IPS DF 6.9 (cell line): Measurements from ENCODE around the gene SAMM50.

Experiments
- DNase-seq: peaks from one replicate; pipeline ENCODE4 v3.0.0-alpha.2; 2013; ENCODE audit warnings: low read depth, low spot score
- H3K27ac ChIP-seq: one replicate; pipeline ENCODE4 v1.5.1; 2013; ENCODE audit warnings: low read length, control low read depth
- H3K27me3 ChIP-seq: 2 replicates; pipeline ENCODE4 v1.6.1; 2013; ENCODE audit warnings: mild to moderate bottlenecking, low read length; ENCODE audit not compliant: control insufficient read depth, insufficient read depth
- H3K36me3 ChIP-seq: 2 replicates; pipeline ENCODE4 v1.6.1; 2013; ENCODE audit warnings: low read length; ENCODE audit not compliant: control insufficient read depth, insufficient read depth
- H3K4me1 ChIP-seq: 2 replicates; pipeline ENCODE4 v1.6.1; 2013; ENCODE audit warnings: low read length; ENCODE audit not compliant: control insufficient read depth, insufficient read depth
- H3K4me3 ChIP-seq: 2 replicates; pipeline ENCODE4 v1.5.1; 2013; ENCODE audit warnings: mild to moderate bottlenecking, low read length
- H3K9me3 ChIP-seq: 2 replicates; pipeline ENCODE4 v1.6.1; 2013; ENCODE audit warnings: low read length, inconsistent platforms; ENCODE audit not compliant: control insufficient read depth, insufficient read depth
- WGBS: extraction: QIAGEN DNeasy Blood & Tissue Kit; methylation state at CpG from one replicate; pipeline ENCODE4 v1.1.7; 2013; ENCODE audit warnings: mixed read lengths, missing lambda C conversion rate; ENCODE audit not compliant: insufficient read length, insufficient coverage; 5-methylcytosine and 5-hydroxymethylcytosine counted together

Gene SAMM50

DNA sequence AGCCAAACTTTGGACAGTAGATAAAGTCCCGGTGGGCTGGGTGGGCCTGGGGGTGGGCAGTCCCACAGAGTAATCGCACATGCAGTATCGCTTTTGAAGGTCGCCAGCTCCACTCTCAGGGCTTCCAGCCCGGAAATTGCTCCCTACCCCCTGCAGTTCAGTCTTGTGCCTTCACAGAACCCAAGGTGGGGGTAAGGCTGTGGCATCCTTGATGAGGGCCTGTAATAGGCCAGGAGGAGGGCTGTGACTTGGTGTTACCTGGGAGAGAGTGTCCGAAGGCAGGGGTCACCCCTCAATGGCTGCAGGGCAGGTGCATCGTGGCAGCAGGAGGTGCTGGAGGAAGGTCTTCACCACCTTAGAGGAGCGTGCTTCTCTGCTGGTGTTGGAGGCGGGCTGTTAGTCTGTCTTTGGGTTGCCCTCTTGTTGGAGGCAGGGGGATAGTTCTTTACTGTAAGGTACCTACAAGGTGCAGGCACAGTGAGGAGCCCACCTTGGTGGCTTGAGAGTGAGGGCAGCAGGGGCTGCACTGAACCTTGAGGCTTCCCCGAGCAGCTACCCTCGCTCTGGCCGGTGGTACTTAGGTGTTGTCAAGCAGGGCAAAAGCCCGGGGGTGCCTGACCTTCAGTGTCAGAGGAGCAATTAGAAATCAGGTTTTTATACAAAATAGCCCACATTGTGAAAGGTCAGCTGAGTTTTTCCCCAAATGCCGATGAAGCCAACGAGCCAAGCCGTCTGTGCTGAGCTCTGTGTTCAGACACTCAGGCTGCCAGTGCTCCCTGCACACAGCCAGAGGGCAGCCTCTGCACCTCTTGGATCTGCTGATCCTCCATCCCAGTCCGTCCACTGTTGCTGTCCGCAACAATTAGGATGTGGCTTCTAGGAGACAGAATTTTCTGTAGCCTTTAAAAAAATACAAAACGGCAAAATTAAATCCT, 21.9 kb downstream of the SAMM50 start:
- peaks cover 34% of the 10 kb centered on the region for H3K36me3 ChIP-seq
- no peaks in the 10 kb centered on the region; the same call in 1 of the 2 replicates for H3K9me3 ChIP-seq
- no CpG with 5 or more reads among the region's 19 CpGs for WGBS
- H3K4me3 ChIP-seq: no peak overlapping the region
- DNase-seq: no peak
- H3K27me3 ChIP-seq: no peaks in the 10 kb centered on the region
- H3K27ac ChIP-seq: no peak overlapping the region
- H3K4me1 ChIP-seq: no peaks in the 10 kb centered on the region

DNA sequence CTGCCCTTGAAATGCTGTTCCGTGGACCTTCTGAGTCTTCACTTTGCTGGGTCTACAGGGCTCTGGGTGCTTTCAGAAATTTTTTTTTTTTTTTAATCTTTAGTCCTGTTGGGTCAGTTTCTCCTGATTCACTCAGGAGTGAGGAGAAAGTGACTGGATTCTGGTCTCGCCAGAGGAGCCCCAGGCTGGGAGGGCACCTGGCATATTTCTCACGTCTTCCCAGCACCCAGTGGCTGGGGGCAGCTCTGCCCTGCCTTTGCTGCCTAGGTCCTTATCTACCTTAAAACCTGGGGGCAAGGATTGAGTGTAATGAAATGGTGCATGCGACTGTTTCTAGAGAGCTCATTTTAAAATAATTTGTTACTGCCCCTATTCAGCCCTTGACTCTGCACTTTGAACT, 23.3 kb downstream of the SAMM50 start:
- Histone ChIP-seq H3K36me3 (peaks cover 30% of the 10 kb centered on the region), H3K27ac (no peak overlapping the region), H3K27me3 (no peaks in the 10 kb centered on the region), H3K9me3 (no peaks in the 10 kb centered on the region; the same call in 1 of the 2 replicates), H3K4me3 (no peak overlapping the region), H3K4me1 (no peaks in the 10 kb centered on the region)
- no CpG with 5 or more reads among the region's 4 CpGs for WGBS
- no peak for DNase-seq

DNA sequence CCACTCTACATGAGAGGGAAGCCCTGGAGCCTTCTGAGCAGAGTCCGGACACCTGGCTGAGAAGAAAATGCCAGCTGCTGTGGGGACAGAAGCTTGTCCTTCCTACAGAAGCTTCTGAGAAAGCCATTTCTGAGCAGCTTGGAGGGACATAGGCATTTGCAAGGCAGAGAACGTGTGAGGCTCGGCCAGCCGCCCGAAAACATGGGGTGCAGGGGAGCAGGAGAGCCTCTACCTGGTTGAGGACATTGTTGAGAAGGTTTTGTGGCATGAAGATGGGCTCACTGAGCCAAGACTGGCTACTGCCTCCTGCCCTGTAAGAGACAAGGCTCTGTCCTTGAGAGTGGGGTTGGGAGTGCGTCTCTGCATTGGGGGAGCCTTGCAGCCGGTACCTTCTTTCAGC, 25.3 kb downstream of the SAMM50 start:
- no peak for DNase-seq
- no peaks in the 10 kb centered on the region for H3K27me3 ChIP-seq
- WGBS: no CpG with 5 or more reads among the region's 7 CpGs
- no peaks in the 10 kb centered on the region for H3K4me1 ChIP-seq
- no peak overlapping the region for H3K27ac ChIP-seq
- no peak overlapping the region for H3K4me3 ChIP-seq
- H3K36me3 ChIP-seq: peaks cover 29% of the 10 kb centered on the region
- H3K9me3 ChIP-seq: no peaks in the 10 kb centered on the region; the same call in 1 of the 2 replicates

DNA sequence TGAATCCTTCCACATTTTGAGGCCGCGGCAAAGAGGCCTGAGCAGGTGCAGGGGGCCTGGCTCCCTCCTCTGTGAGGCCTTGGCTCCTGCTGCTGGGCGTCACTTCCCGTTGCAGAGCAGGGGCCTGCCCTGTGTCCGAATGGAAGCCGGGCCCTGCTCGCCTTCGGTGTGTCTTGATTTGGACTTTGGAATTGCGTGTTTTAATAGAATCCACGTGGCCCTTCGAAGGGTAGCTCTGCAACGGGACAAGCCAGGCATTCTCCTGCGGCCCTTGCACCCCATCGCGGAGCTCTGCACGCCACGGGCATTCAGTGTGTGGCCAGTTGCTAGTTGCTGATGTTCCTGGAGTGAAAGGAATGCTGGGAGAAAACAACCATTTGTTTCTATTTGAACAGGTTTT, 25.8 kb downstream of the SAMM50 start:
- H3K4me3 ChIP-seq: no peak overlapping the region
- no peak overlapping the region for H3K27ac ChIP-seq
- peaks cover 27% of the 10 kb centered on the region for H3K36me3 ChIP-seq
- no peaks in the 10 kb centered on the region for H3K27me3 ChIP-seq
- no peak for DNase-seq
- no CpG with 5 or more reads among the region's 17 CpGs for WGBS
- H3K9me3 ChIP-seq: no peaks in the 10 kb centered on the region; the same call in 1 of the 2 replicates
- no peaks in the 10 kb centered on the region for H3K4me1 ChIP-seq

DNA sequence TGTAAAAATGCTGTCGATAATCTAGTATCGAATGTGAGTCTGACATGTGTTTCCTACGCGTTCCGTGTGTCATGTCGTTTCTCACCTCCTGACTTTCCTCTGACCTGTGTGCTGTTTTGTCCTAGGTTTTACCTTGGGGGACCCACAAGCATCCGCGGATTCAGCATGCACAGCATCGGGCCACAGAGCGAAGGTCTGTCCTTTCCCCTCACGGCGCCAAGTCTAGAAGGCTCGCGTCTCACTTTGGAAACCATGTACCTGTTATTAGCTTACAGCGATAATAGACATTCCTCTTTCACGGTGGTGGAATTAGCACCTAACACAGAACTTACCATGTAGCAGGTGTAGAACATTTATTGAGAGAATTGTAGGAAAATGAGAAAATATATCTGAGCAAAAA, 28.6 kb downstream of the SAMM50 start:
- peaks cover 12% of the 10 kb centered on the region for H3K36me3 ChIP-seq

DNA sequence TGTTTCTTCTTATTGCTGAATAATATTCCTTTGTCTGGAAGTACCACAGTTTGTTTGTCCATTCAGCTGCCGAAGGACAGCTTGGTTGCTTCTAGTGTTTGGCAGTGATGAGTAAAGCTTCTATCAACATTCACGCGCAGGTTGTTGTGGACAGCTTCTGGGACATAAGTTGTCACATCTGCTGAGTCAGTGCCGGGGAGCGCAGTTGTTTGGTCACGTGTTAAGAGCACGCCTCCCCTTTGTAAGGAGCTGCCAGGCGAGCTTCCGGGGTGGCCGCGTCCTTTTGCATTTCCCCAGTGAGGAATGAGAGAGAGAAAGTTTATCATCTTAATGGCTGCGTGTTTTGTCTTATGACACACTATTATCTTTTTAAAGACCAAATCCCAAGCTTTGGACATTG, 30.3 kb downstream of the SAMM50 start:
- Histone ChIP-seq H3K4me1 (no peaks in the 10 kb centered on the region), H3K9me3 (no peaks in the 10 kb centered on the region), H3K27me3 (no peaks in the 10 kb centered on the region), H3K4me3 (no peak overlapping the region), H3K27ac (no peak overlapping the region), H3K36me3 (peaks cover 12% of the 10 kb centered on the region)
- no CpG with 5 or more reads among the region's 12 CpGs for whole genome bisulfite sequencing
- DNase-seq: no peak

More for the DNA sequence above, 28.6 kb downstream of the SAMM50 start:
- Histone ChIP-seq H3K9me3 (no peaks in the 10 kb centered on the region), H3K27me3 (no peaks in the 10 kb centered on the region), H3K4me1 (no peaks in the 10 kb centered on the region), H3K4me3 (no peak overlapping the region), H3K27ac (no peak overlapping the region)
- DNase-seq: no peak
- WGBS: no CpG with 5 or more reads among the region's 16 CpGs

DNA sequence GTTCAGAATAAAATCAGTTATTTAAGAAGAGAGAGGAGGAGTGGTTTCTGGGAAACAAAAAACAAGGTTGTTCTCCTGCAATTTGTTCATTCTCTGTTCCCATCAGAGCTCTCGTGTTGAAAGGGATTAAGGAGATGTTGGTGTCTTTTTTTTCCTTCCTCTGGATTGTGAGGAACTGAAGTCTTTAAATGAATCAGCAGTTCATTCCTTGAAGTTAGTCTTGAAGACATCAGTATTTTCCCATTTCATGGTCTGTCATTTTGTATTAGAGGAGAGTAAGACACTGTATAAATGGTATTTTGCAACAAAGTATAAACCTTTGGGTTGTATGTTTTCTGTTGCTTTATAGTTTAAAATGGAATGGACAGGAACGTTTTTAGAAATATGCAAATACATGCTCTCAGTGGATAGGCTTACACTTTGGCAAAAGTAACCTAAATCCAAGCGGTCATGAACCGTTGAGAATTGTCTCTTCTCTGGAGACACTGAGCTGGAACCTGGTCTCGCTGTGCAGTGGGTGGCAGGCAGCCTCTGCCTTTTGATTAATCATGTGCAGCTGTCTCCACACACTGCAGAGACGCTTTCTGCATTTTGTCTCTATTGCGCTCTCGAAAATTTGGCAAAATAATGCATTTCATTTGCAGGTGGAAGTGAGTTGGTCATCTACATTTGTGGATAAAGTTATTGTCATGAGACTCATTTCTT, 33.0 kb downstream of the SAMM50 start:
- Histone ChIP-seq H3K27me3 (no peaks in the 10 kb centered on the region), H3K4me3 (no peak overlapping the region), H3K9me3 (no peaks in the 10 kb centered on the region), H3K4me1 (no peaks in the 10 kb centered on the region; the same call in 1 of the 2 replicates), H3K27ac (no peak overlapping the region), H3K36me3 (peaks cover 16% of the 10 kb centered on the region; the same call in 1 of the 2 replicates)
- WGBS: no CpG with 5 or more reads among the region's 8 CpGs
- DNase-seq: no peak

DNA sequence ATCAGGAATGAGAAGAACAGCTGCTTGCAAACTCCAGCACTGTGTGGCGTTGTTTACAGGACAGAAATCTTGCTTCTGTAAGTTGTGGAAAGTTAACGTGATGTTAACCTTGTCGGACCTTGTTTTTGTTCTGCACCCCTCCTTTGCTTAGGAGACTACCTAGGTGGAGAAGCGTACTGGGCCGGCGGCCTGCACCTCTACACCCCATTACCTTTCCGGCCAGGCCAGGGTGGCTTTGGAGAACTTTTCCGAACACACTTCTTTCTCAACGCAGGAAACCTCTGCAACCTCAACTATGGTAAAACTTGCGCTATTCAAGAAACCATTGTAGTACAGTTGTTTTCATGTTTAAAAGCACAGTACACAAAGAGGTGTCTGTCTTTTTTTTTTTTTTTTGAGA, 33.7 kb downstream of the SAMM50 start:
- no peak for DNase-seq
- Histone ChIP-seq H3K4me3 (no peak overlapping the region), H3K4me1 (no peaks in the 10 kb centered on the region; the same call in 1 of the 2 replicates), H3K27me3 (no peaks in the 10 kb centered on the region), H3K36me3 (peaks cover 15% of the 10 kb centered on the region; the same call in 1 of the 2 replicates), H3K27ac (no peak overlapping the region), H3K9me3 (no peaks in the 10 kb centered on the region)
- WGBS: no CpG with 5 or more reads among the region's 10 CpGs

DNA sequence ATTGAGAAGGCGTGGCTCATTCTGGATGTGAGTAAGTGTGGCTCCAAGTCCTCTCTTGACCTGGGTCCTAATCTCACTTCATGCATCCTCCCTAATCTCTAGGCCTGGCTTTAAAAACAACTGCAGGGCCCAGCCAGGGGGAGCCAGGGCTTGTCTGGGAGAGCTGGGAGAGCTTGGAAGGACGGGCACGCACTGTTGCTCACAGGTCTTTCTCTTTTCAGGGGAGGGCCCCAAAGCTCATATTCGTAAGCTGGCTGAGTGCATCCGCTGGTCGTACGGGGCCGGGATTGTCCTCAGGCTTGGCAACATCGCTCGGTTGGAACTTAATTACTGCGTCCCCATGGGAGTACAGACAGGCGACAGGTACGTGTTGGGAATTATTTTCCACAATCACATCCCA, 34.8 kb downstream of the SAMM50 start:
- WGBS: no CpG with 5 or more reads among the region's 13 CpGs
- Histone ChIP-seq H3K36me3 (peaks cover 16% of the 10 kb centered on the region; the same call in 1 of the 2 replicates), H3K4me1 (no peaks in the 10 kb centered on the region; the same call in 1 of the 2 replicates), H3K4me3 (no peak overlapping the region), H3K9me3 (no peaks in the 10 kb centered on the region), H3K27ac (no peak overlapping the region), H3K27me3 (no peaks in the 10 kb centered on the region)
- no peak for DNase-seq

DNA sequence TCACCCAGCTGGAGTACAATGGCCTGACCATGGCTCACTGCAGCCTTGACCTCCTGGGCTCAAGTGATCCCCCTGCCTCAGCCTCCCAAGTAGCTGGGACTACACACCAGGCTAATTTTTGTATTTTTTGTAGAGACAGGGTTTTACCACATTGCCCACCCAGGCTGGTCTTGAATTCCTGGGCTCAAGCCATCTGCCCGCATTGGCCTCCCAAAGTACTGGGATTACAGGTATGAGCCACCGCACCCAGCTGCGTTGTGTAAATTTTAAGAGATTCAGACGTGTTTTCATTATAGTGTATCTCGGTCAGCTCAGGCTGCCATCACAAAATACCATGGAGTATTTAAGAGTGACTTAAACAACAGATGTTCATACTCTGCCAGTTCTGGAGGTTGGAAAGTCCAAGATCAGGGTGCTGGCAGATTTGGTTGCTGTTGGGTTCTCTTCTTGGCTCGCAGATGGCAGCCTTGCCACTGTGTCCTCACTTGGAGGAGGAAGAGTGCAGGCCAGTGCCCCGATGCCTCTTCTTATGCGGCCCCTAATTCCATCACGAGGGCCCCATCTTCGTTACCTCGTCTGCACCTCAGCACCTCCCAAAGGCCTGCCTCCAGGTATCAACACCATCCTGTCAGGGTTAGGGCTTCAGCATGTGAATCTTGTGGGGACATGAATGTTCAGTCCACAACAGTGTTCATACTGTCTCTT, 36.2 kb downstream of the SAMM50 start:
- Histone ChIP-seq H3K36me3 (peaks cover 18% of the 10 kb centered on the region), H3K27ac (no peak overlapping the region), H3K4me3 (no peak overlapping the region), H3K9me3 (no peaks in the 10 kb centered on the region), H3K4me1 (no peaks in the 10 kb centered on the region; the same call in 1 of the 2 replicates), H3K27me3 (no peaks in the 10 kb centered on the region)
- no peak for DNase-seq
- WGBS: no CpG with 5 or more reads among the region's 11 CpGs
